Body of pancreas (tissue), 4 donors: ENCODE results near the gene CLDN24.

Experiments
- CTCF ChIP-seq, 7 experiments: fragments of 450-650 bp in 4 of 7; fragments of 200-600 bp in 3 of 7; sonication (generic) in 3 of 7; IDR thresholded peaks; one replicate each; pipeline ENCODE4 v1.5.1; 2016 to 2019; ENCODE audit warnings: antibody characterized with exemption in 7 of 7
- POLR2A ChIP-seq, 3 donors: fragments of 450-650 bp; IDR thresholded peaks; one replicate each; pipeline ENCODE4 v1.6.1; 2016; ENCODE audit warnings: antibody characterized with exemption in 3 of 3, mild to moderate bottlenecking in 2 of 3

GRCh38 chr4:183354219-183354618 lies 32.0 kb upstream of the CLDN24 start:
- no peak for TF ChIP-seq CTCF (IDR thresholded peaks at IDR 0.05)
- no peak for TF ChIP-seq POLR2A (IDR thresholded peaks at IDR 0.05)
